Heart right ventricle (tissue), 16 donors: ENCODE measurements around the gene RAB11A. TPM values are rescaled to one million over a fixed set of nuclear protein-coding genes. Genes with fewer than 3 reads are reported as not detected.

ENCODE experiments used
- ATAC-seq, 8 donors: fragments of 200-7000 bp; cut with Tn5 transposase; one replicate each; pipeline ENCODE4 v1.9.1; 2020; ENCODE audit warnings: mild to moderate bottlenecking in 8 of 8, moderate library complexity in 8 of 8, moderate number of reproducible peaks in 1 of 8
- DNase-seq, 2 donors: peaks; one replicate each; pipeline ENCODE4 v3.0.0-alpha.2; 2020
- H3K27ac ChIP-seq, 10 donors: fragments of 200-600 bp; sonication (generic) in 2 of 10; one replicate each; pipeline versions ENCODE4 v1.5.0 to v1.8.0; 2020 to 2022; ENCODE audit warnings: mild to moderate bottlenecking in 3 of 10
- H3K27me3 ChIP-seq, 7 donors: fragments of 200-600 bp; one replicate each; pipeline ENCODE4 v1.8.0; 2021 to 2022; ENCODE audit warnings: mild to moderate bottlenecking in 2 of 7
- H3K36me3 ChIP-seq, 9 donors: fragments of 200-600 bp; sonication (generic) in 1 of 9; one replicate each; pipeline versions ENCODE4 v1.5.0 to v1.8.0; 2020 to 2022; ENCODE audit warnings: mild to moderate bottlenecking in 2 of 9
- H3K4me1 ChIP-seq, 9 donors: fragments of 200-600 bp; sonication (generic) in 1 of 9; one replicate each; pipeline versions ENCODE4 v1.5.0 to v1.8.0; 2020 to 2022; ENCODE audit warnings: mild to moderate bottlenecking in 4 of 9
- H3K4me3 ChIP-seq, 10 donors: fragments of 200-600 bp; sonication (generic) in 2 of 10; one replicate each; pipeline versions ENCODE4 v1.5.0 to v1.8.0; 2020 to 2022; ENCODE audit warnings: mild to moderate bottlenecking in 7 of 10, moderate library complexity in 2 of 10
- H3K9me3 ChIP-seq, 11 donors: fragments of 200-600 bp in 10 of 11; sonication (generic) in 2 of 11; one replicate each; pipeline versions ENCODE4 v1.5.0 to v1.8.0; 2013 to 2022; ENCODE audit warnings: mild to moderate bottlenecking in 2 of 11, control low read depth in 1 of 11, moderate library complexity in 1 of 11
- CTCF ChIP-seq, 9 donors: fragments of 200-600 bp; sonication (generic) in 2 of 9; IDR thresholded peaks; one replicate each; pipeline versions ENCODE4 v1.5.0 to v1.8.0; 2021 to 2022; ENCODE audit warnings: antibody characterized with exemption in 9 of 9, mild to moderate bottlenecking in 5 of 9, moderate library complexity in 1 of 9
- WGBS, 2 donors: extraction: QIAGEN DNeasy Blood & Tissue Kit; methylation state at CpG; one replicate each; pipeline ENCODE4 v1.1.7; 2013; ENCODE audit warnings: inconsistent platforms in 1 of 2; 5-methylcytosine and 5-hydroxymethylcytosine counted together
- intact Hi-C, 10 donors: fragments of 100-400 bp; cut with DNase I; formaldehyde crosslinking; loops; one replicate each; pipeline versions ENCODE4 v1.11.1 to v1.14.2; 2022
- polyA plus RNA-seq, 2 donors: library from polyadenylated mRNA; stranded (reverse); fragments of 200-250 nt; gene quantifications; one replicate each; pipeline ENCODE4 v1.2.3, GENCODE V29; 2013
- total RNA-seq, 10 donors: library from RNA; stranded (reverse); fragmentation: NEBNext Ultra II Directional in 3 of 10; extraction: Animal tissue kit (Norgen Biotek cat#: 25700) in 3 of 10; gene quantifications; one replicate each; pipeline versions ENCODE4 v1.2.1 to v1.2.4, GENCODE V29; 2021 to 2023
- donor health status: Arrhythmogenic right ventricular cardiomyopathy.
- donor health status: ischemic (EF 13 %, LVEDD 7.1; RV severe dilation, severe dysfunction).
- donor health status: healthy with polysubstance abuse.
- donor health status: DM: no; HTN: yes; CAD: no.
- donor health status: DM: no; HTN: no; CAD: no.
- donor health status: ischemic (EF 25% LVEDD 6.9; RV normal size, moderate dysfunction).
- donor health status: ischemic (EF 25% LVEDD 5.7; RV mildly dilated, moderate dysfunction).
- donor health status: healthy.
- donor health status: DM: yes; HTN: yes; CAD: no.
- donor health status: Ischemic cardiomyopathy.
- donor health status: ischemic (EF 35%, LVEDD 5.7; RV mildly dilated, moderate dysfunction).
- donor health status: nonischemic (EF 11% LVEDD 7.7; RV severe dilation, severe dysfunction).
- donor health status: DM: yes; HTN: yes; CAD: no.
- donor health status: PGD.
- donor health status: ischemic (EF 29% LVEDD 5.4; RV normal size, mild dysfunction).
- donor health status: nonischemic (EF 23%, LVEDD 6.1; RV moderate dilation, normal function).

Gene RAB11A
- total and polyA plus RNA-seq, 12 donors: 28.5 to 211 (median 150) TPM

- Histone ChIP-seq H3K4me1 (peaks cover 0 to 31% (median 14%) of the 10 kb centered on the region in 9 donors), H3K9me3 (no peaks in the 10 kb centered on the region), H3K27ac (no peak overlapping the region), H3K27me3 (no peaks in the 10 kb centered on the region), H3K36me3 (peaks cover 0 to 90% (median 22%) of the 10 kb centered on the region in 9 donors), H3K4me3 (no peak overlapping the region)
- intact Hi-C loops: no loop called here
- DNase-seq: no peak
- TF ChIP-seq CTCF (IDR thresholded peaks at IDR 0.05): no peak
- ATAC-seq: no peak
- 95 to 100% methylated on average over 1 of the region's 1 CpG for WGBS, 2 donors
These were observed 37.1 kb downstream of the RAB11A start for GRCh38 chr15:65906396-65906795.

- H3K36me3 ChIP-seq: peaks cover 0 to 90% (median 22%) of the 10 kb centered on the region in 9 donors
- H3K4me1 ChIP-seq: peaks cover 0 to 20% (median 9%) of the 10 kb centered on the region in 9 donors
- no peak overlapping the region for H3K4me3 ChIP-seq
- no peak for TF ChIP-seq CTCF (IDR thresholded peaks at IDR 0.05)
- intact Hi-C loops: no loop called here
- no peaks in the 10 kb centered on the region for H3K27me3 ChIP-seq
- ATAC-seq: no peak
- no peak for DNase-seq
- WGBS, 2 donors: 97 to 99% methylated on average over 3 of the region's 3 CpGs
- no peak overlapping the region for H3K27ac ChIP-seq
- no peaks in the 10 kb centered on the region for H3K9me3 ChIP-seq
These were observed 38.4 kb downstream of the RAB11A start for GRCh38 chr15:65907661-65908060.

- Histone ChIP-seq H3K27me3 (no peaks in the 10 kb centered on the region), H3K36me3 (peaks cover 0 to 81% (median 22%) of the 10 kb centered on the region in 9 donors), H3K27ac (no peak overlapping the region), H3K4me1 (peaks cover 0 to 8% (median 2%) of the 10 kb centered on the region in 9 donors), H3K4me3 (no peak overlapping the region), H3K9me3 (no peaks in the 10 kb centered on the region)
- no peak for TF ChIP-seq CTCF (IDR thresholded peaks at IDR 0.05)
- 99% methylated on average over 4 of the region's 4 CpGs for WGBS, 2 donors
- no peak for DNase-seq
- no peak for ATAC-seq
- intact Hi-C loops: no loop called here
These were observed 39.6 kb downstream of the RAB11A start for GRCh38 chr15:65908876-65909275.

- no peaks in the 10 kb centered on the region for H3K9me3 ChIP-seq
- intact Hi-C loops: loop anchor here in 3 of 10 donors (10.0 kb wide), 1 partner anchor 375 kb away; no protein-coding TSS in a partner anchor
- no peak overlapping the region for H3K4me3 ChIP-seq
- no peak overlapping the region for H3K27ac ChIP-seq
- H3K4me1 ChIP-seq: no peaks in the 10 kb centered on the region
- 97 to 98% methylated on average over 3 of the region's 3 CpGs for WGBS, 2 donors
- H3K27me3 ChIP-seq: no peaks in the 10 kb centered on the region
- no peak for TF ChIP-seq CTCF (IDR thresholded peaks at IDR 0.05)
- peaks cover 0 to 71% (median 16%) of the 10 kb centered on the region in 9 donors for H3K36me3 ChIP-seq
- DNase-seq: no peak
- no peak for ATAC-seq
These were observed 40.5 kb downstream of the RAB11A start for GRCh38 chr15:65909831-65910230.
